Measurements from ENCODE around the gene MTREX.

The MTREX gene

GRCh38 chr5:55324006-55324405 lies 16.2 kb downstream of the MTREX start:
- DNase-seq, result no peak
- Histone ChIP-seq H3K9me3 (ENCODE audit: control insufficient read depth, low read length) (no peaks in the 10 kb centered on the region), H2BK120ac (ENCODE audit: low read depth, low read length) (no peak overlapping the region)

GRCh38 chr5:55324815-55325418 lies 17.1 kb downstream of the MTREX start:
- Histone ChIP-seq H3K9ac (ENCODE audit: low read length) (no peak overlapping the region), H3K4ac (ENCODE audit: low read depth in 1 of 2, low read length in 2 of 2) (no peak overlapping the region), H2BK15ac (ENCODE audit: low read depth, poor library complexity, severe bottlenecking) (no peak overlapping the region), H4K8ac (ENCODE audit: low read length) (no peak overlapping the region), H2BK120ac (ENCODE audit: low read depth, low read length) (no peak overlapping the region), H3K36me3 (ENCODE audit: control insufficient read depth in 1 of 2, insufficient read depth in 2 of 2, low read depth in 1 of 2, low read length in 2 of 2) (peaks cover 7 to 39% of the 10 kb centered on the region in 2 experiments), H3K18ac (ENCODE audit: low read depth in 1 of 2, low read length in 2 of 2) (no peak overlapping the region), H3K14ac (ENCODE audit: low read length in 2 of 2) (no peak overlapping the region), H3K79me1 (replicated peaks; ENCODE audit: low read length, poor library complexity, severe bottlenecking) (peaks cover 10% of the 10 kb centered on the region), H3K4me1 (ENCODE audit: control insufficient read depth, insufficient read depth, low read depth, low read length) (no peaks in the 10 kb centered on the region), H3K4me3 (ENCODE audit: insufficient read depth in 1 of 2, low read depth in 1 of 2, low read length in 2 of 2) (no peak overlapping the region), H3K23ac (ENCODE audit: low read length in 2 of 2) (no peak overlapping the region), H3K4me2 (ENCODE audit: low read length, poor library complexity, severe bottlenecking) (no peak overlapping the region), H3K27me3 (ENCODE audit: control insufficient read depth in 1 of 2, insufficient read depth in 1 of 2, low read length in 2 of 2) (no peaks in the 10 kb centered on the region), H2AFZ (ENCODE audit: low read depth, low read length) (no peak overlapping the region), H2BK12ac (ENCODE audit: low read length in 2 of 2) (no peak overlapping the region), H2BK5ac (ENCODE audit: low read depth, low read length, poor library complexity, severe bottlenecking) (no peak overlapping the region), H4K91ac (ENCODE audit: low read length) (no peak overlapping the region), H2AK5ac (ENCODE audit: low read length, severe bottlenecking) (no peak overlapping the region), H3K9me3 (ENCODE audit: control insufficient read depth, low read length) (no peaks in the 10 kb centered on the region), H3K27ac (ENCODE audit: low read length, poor library complexity, severe bottlenecking) (no peak overlapping the region)
- WGBS, result 100% methylated on average over 1 of the region's 1 CpG
- peak; percentile 69 for DNase-seq

More at GRCh38 chr5:55324006-55324405, 16.2 kb downstream of the MTREX start:
- H3K14ac ChIP-seq (ENCODE audit: low read length in 2 of 2), result no peak overlapping the region
- H3K9ac ChIP-seq (ENCODE audit: low read length), result peak overlapping the region; percentile 24
- H2BK5ac ChIP-seq (ENCODE audit: low read depth, low read length, poor library complexity, severe bottlenecking), result no peak overlapping the region
- no peak overlapping the region for H3K4me2 ChIP-seq (ENCODE audit: low read length, poor library complexity, severe bottlenecking)
- no peak overlapping the region for H3K4ac ChIP-seq (ENCODE audit: low read depth in 1 of 2, low read length in 2 of 2)
- H4K91ac ChIP-seq (ENCODE audit: low read length), result no peak overlapping the region
- H3K4me3 ChIP-seq (ENCODE audit: insufficient read depth in 1 of 2, low read depth in 1 of 2, low read length in 2 of 2), result no peak overlapping the region
- no peak overlapping the region for H3K18ac ChIP-seq (ENCODE audit: low read depth in 1 of 2, low read length in 2 of 2)
- no peak overlapping the region for H3K23ac ChIP-seq (ENCODE audit: low read length in 2 of 2)
- H4K8ac ChIP-seq (ENCODE audit: low read length), result no peak overlapping the region
- H3K27me3 ChIP-seq (ENCODE audit: control insufficient read depth in 1 of 2, insufficient read depth in 1 of 2, low read length in 2 of 2), result no peaks in the 10 kb centered on the region
- no peak overlapping the region for H2AFZ ChIP-seq (ENCODE audit: low read depth, low read length)
- peaks cover 6 to 29% of the 10 kb centered on the region in 2 experiments for H3K36me3 ChIP-seq (ENCODE audit: control insufficient read depth in 1 of 2, insufficient read depth in 2 of 2, low read depth in 1 of 2, low read length in 2 of 2)
- no peak overlapping the region for H2AK5ac ChIP-seq (ENCODE audit: low read length, severe bottlenecking)
- no peak overlapping the region for H2BK15ac ChIP-seq (ENCODE audit: low read depth, poor library complexity, severe bottlenecking)
- no peak overlapping the region for H3K27ac ChIP-seq (ENCODE audit: low read length, poor library complexity, severe bottlenecking)
- H3K79me1 ChIP-seq (replicated peaks; ENCODE audit: low read length, poor library complexity, severe bottlenecking), result peaks cover 8% of the 10 kb centered on the region
- no peaks in the 10 kb centered on the region for H3K4me1 ChIP-seq (ENCODE audit: control insufficient read depth, insufficient read depth, low read depth, low read length)
- no peak overlapping the region for H2BK12ac ChIP-seq (ENCODE audit: low read length in 2 of 2)

GRCh38 chr5:55325621-55326020 lies 17.8 kb downstream of the MTREX start:
- peaks cover 13% of the 10 kb centered on the region for H3K79me1 ChIP-seq (replicated peaks; ENCODE audit: low read length, poor library complexity, severe bottlenecking)
- WGBS, result 100% methylated on average over 2 of the region's 5 CpGs
- no peak overlapping the region for H3K9ac ChIP-seq (ENCODE audit: low read length)
- H3K4me3 ChIP-seq (ENCODE audit: insufficient read depth in 1 of 2, low read depth in 1 of 2, low read length in 2 of 2), result no peak overlapping the region
- H2BK120ac ChIP-seq (ENCODE audit: low read depth, low read length), result no peak overlapping the region
- H3K9me3 ChIP-seq (ENCODE audit: control insufficient read depth, low read length), result no peaks in the 10 kb centered on the region
- H3K27me3 ChIP-seq (ENCODE audit: control insufficient read depth in 1 of 2, insufficient read depth in 1 of 2, low read length in 2 of 2), result no peaks in the 10 kb centered on the region
- no peak for DNase-seq
- no peak overlapping the region for H3K18ac ChIP-seq (ENCODE audit: low read depth in 1 of 2, low read length in 2 of 2)
- H4K91ac ChIP-seq (ENCODE audit: low read length), result no peak overlapping the region
- no peak overlapping the region for H3K14ac ChIP-seq (ENCODE audit: low read length in 2 of 2)
- no peak overlapping the region for H3K23ac ChIP-seq (ENCODE audit: low read length in 2 of 2)
- no peak overlapping the region for H3K4ac ChIP-seq (ENCODE audit: low read depth in 1 of 2, low read length in 2 of 2)
- no peak overlapping the region for H2AK5ac ChIP-seq (ENCODE audit: low read length, severe bottlenecking)
- no peak overlapping the region for H3K4me2 ChIP-seq (ENCODE audit: low read length, poor library complexity, severe bottlenecking)
- no peak overlapping the region for H2BK12ac ChIP-seq (ENCODE audit: low read length in 2 of 2)
- peaks cover 9 to 45% of the 10 kb centered on the region in 2 experiments for H3K36me3 ChIP-seq (ENCODE audit: control insufficient read depth in 1 of 2, insufficient read depth in 2 of 2, low read depth in 1 of 2, low read length in 2 of 2)
- H2BK15ac ChIP-seq (ENCODE audit: low read depth, poor library complexity, severe bottlenecking), result no peak overlapping the region
- H3K4me1 ChIP-seq (ENCODE audit: control insufficient read depth, insufficient read depth, low read depth, low read length), result no peaks in the 10 kb centered on the region
- H2BK5ac ChIP-seq (ENCODE audit: low read depth, low read length, poor library complexity, severe bottlenecking), result no peak overlapping the region
- no peak overlapping the region for H2AFZ ChIP-seq (ENCODE audit: low read depth, low read length)
- H4K8ac ChIP-seq (ENCODE audit: low read length), result no peak overlapping the region
- no peak overlapping the region for H3K27ac ChIP-seq (ENCODE audit: low read length, poor library complexity, severe bottlenecking)

GRCh38 chr5:55327281-55327680 lies 19.5 kb downstream of the MTREX start:
- Histone ChIP-seq H4K91ac (ENCODE audit: low read length) (no peak overlapping the region), H3K18ac (ENCODE audit: low read depth in 1 of 2, low read length in 2 of 2) (no peak overlapping the region), H4K8ac (ENCODE audit: low read length) (no peak overlapping the region), H2BK12ac (ENCODE audit: low read length in 2 of 2) (no peak overlapping the region), H3K23ac (ENCODE audit: low read length in 2 of 2) (no peak overlapping the region), H3K4me2 (ENCODE audit: low read length, poor library complexity, severe bottlenecking) (no peak overlapping the region), H2AFZ (ENCODE audit: low read depth, low read length) (no peak overlapping the region), H3K79me1 (replicated peaks; ENCODE audit: low read length, poor library complexity, severe bottlenecking) (peaks cover 16% of the 10 kb centered on the region), H2AK5ac (ENCODE audit: low read length, severe bottlenecking) (no peak overlapping the region), H3K27ac (ENCODE audit: low read length, poor library complexity, severe bottlenecking) (no peak overlapping the region), H3K9me3 (ENCODE audit: control insufficient read depth, low read length) (no peaks in the 10 kb centered on the region), H3K36me3 (ENCODE audit: control insufficient read depth in 1 of 2, insufficient read depth in 2 of 2, low read depth in 1 of 2, low read length in 2 of 2) (peaks cover 9 to 58% of the 10 kb centered on the region in 2 experiments), H3K4me3 (ENCODE audit: insufficient read depth in 1 of 2, low read depth in 1 of 2, low read length in 2 of 2) (no peak overlapping the region), H3K4me1 (ENCODE audit: control insufficient read depth, insufficient read depth, low read depth, low read length) (no peaks in the 10 kb centered on the region), H3K14ac (ENCODE audit: low read length in 2 of 2) (no peak overlapping the region), H2BK15ac (ENCODE audit: low read depth, poor library complexity, severe bottlenecking) (no peak overlapping the region), H2BK5ac (ENCODE audit: low read depth, low read length, poor library complexity, severe bottlenecking) (no peak overlapping the region), H3K27me3 (ENCODE audit: control insufficient read depth in 1 of 2, insufficient read depth in 1 of 2, low read length in 2 of 2) (no peaks in the 10 kb centered on the region), H3K4ac (ENCODE audit: low read depth in 1 of 2, low read length in 2 of 2) (no peak overlapping the region), H2BK120ac (ENCODE audit: low read depth, low read length) (no peak overlapping the region), H3K9ac (ENCODE audit: low read length) (peak overlapping the region; percentile 62)
- no peak for DNase-seq
- WGBS, result no CpG with 5 or more reads among the region's 2 CpGs
